ENCODE measurements around the gene ELMO1.

Gene ELMO1

GRCh38 chr7:37342176-37342687 is 106.4 kb downstream of the ELMO1 start:
- DNase-seq: no peak

- DNase-seq: no peak
Measured at GRCh38 chr7:37341033-37341630, 107.5 kb downstream of the ELMO1 start.

- no peak for DNase-seq
Measured at GRCh38 chr7:37338966-37339365, 109.7 kb downstream of the ELMO1 start.

GRCh38 chr7:37337522-37337921 is 111.1 kb downstream of the ELMO1 start:
- no peak for DNase-seq

GRCh38 chr7:37336259-37336658 is 112.4 kb downstream of the ELMO1 start:
- no peak for DNase-seq

GRCh38 chr7:37333075-37333474 is 115.6 kb downstream of the ELMO1 start:
- no peak for DNase-seq

GRCh38 chr7:37332243-37333016 is 116.2 kb downstream of the ELMO1 start:
- no peak for DNase-seq

GRCh38 chr7:37330775-37331174 is 117.9 kb downstream of the ELMO1 start:
- no peak for DNase-seq

GRCh38 chr7:37329940-37330339 is 118.7 kb downstream of the ELMO1 start:
- DNase-seq: no peak

GRCh38 chr7:37327288-37327687 is 121.4 kb downstream of the ELMO1 start:
- no peak for DNase-seq

GRCh38 chr7:37323966-37324365 is 124.7 kb downstream of the ELMO1 start:
- no peak for DNase-seq

GRCh38 chr7:37322831-37323230 is 125.8 kb downstream of the ELMO1 start:
- DNase-seq: no peak

GRCh38 chr7:37320848-37321468 is 127.7 kb downstream of the ELMO1 start:
- no peak for DNase-seq

- no peak for DNase-seq
Measured at GRCh38 chr7:37320140-37320847, 128.4 kb downstream of the ELMO1 start.

- DNase-seq: no peak
Measured at GRCh38 chr7:37318541-37318940, 130.1 kb downstream of the ELMO1 start.

- DNase-seq: no peak
Measured at GRCh38 chr7:37315772-37316715, 132.6 kb downstream of the ELMO1 start.

- DNase-seq: no peak
Measured at GRCh38 chr7:37312608-37313007, 136.1 kb downstream of the ELMO1 start.

- no peak for DNase-seq
Measured at GRCh38 chr7:37311355-37311754, 137.3 kb downstream of the ELMO1 start.

GRCh38 chr7:37310327-37311080 is 138.2 kb downstream of the ELMO1 start:
- no peak for DNase-seq

- DNase-seq: no peak
Measured at GRCh38 chr7:37309493-37309892, 139.2 kb downstream of the ELMO1 start.

- no peak for DNase-seq
Measured at GRCh38 chr7:37304921-37305320, 143.7 kb downstream of the ELMO1 start.

Measured in activated CD4-positive, CD25-positive, alpha-beta regulatory T cell treated with anti-CD3 and anti-CD28 coated beads, Interleukin-2, amount 50 U/mL, for 72 hours (primary cell).